Astrocyte of the hippocampus (primary cell): Measurements from ENCODE around the gene SIGLEC5.

Source experiments
- DNase-seq: peaks from one replicate; pipeline ENCODE4 v3.0.0; 2011; ENCODE audit warnings: low read depth, low spot score

SIGLEC5 gene

DNA sequence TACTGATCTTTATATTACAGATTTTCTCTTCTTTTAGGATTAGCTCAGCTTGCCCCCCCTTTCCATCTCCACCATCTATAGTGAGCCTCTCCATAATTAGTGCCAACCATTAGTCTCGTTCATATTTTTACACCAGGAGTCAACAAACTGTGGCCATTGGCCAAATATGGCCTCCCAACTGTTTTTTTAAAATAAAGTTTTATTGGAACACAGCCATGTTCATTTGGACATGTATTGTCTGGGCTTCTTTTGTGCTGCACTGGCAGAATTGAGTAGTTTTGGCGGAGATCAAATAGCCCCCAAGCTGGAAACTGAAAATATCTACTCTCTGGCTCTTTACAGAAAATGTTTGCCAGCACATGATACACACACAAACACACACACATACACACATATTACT is 40.7 kb downstream of the SIGLEC5 start:
- no peak for DNase-seq

DNA sequence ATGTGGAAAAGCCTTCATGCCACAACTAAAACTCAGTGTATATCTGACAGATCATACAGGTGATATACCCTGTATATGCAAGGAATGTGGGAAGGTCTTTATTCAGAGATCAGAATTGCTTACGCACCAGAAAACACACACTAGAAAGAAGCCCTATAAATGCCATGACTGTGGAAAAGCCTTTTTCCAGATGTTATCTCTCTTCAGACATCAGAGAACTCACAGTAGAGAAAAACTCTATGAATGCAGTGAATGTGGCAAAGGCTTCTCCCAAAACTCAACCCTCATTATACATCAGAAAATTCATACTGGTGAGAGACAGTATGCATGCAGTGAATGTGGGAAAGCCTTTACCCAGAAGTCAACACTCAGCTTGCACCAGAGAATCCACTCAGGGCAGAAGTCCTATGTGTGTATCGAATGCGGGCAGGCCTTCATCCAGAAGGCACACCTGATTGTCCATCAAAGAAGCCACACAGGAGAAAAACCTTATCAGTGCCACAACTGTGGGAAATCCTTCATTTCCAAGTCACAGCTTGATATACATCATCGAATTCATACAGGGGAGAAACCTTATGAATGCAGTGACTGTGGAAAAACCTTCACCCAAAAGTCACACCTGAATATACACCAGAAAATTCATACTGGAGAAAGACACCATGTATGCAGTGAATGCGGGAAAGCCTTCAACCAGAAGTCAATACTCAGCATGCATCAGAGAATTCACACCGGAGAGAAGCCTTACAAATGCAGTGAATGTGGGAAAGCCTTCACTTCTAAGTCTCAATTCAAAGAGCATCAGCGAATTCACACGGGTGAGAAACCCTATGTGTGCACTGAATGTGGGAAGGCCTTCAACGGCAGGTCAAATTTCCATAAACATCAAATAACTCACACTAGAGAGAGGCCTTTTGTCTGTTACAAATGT is 42.7 kb downstream of the SIGLEC5 start:
- no peak for DNase-seq

DNA sequence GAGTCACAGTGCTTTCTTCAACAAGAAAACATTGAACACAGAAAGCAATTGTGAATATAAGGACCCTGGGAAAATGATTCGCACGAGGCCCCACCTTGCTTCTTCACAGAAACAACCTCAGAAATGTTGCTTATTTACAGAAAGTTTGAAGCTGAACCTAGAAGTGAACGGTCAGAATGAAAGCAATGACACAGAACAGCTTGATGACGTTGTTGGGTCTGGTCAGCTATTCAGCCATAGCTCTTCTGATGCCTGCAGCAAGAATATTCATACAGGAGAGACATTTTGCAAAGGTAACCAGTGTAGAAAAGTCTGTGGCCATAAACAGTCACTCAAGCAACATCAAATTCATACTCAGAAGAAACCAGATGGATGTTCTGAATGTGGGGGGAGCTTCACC is 43.4 kb downstream of the SIGLEC5 start:
- DNase-seq = no peak

DNA sequence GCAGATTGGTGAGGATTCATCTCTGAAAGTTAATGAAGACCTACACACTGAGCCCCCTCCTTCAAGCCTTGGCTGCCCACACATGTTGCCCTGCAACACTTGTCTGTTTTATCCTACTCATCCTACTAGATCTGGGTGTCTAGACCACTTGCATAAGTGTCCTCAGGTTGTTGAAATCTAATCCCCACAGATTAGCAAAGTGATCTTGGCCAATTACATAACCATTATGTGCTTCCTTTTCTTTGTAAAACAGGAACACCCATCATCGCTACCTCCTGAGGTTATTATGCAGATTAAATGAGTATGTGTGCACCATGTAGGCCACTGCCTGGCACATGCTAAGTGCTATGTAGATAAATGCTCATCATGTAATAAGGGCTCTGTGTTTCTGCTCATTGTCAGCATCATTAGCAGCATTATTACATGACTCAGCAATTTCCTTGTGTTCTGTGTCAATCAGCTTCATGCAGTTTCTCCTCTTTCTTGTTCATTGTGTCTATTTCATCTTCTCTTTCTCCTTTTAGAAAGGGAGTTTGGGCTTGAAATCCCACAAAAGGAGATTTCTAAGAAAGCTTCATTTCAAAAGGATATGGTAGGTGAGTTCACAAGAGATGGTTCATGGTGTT is 44.0 kb downstream of the SIGLEC5 start:
- DNase-seq = no peak

DNA sequence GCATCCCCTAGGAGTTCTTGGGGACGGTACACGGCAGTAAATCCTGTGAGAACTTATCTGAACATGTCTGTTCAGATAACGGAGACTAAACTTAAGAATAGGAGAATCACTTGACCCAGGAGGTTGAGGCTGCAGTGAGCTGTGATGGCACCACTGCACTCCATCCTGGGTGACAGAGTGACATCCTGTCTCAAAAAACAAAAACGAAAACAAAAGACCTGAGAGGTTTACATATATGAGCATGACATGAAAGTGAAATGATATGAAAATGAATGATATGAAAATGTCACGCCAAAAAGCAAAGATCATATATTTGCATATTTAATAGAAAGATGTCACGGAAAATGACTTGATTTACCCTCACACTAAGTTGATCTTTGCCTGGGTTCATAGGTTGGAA is 53.4 kb downstream of the SIGLEC5 start:
- no peak for DNase-seq

DNA sequence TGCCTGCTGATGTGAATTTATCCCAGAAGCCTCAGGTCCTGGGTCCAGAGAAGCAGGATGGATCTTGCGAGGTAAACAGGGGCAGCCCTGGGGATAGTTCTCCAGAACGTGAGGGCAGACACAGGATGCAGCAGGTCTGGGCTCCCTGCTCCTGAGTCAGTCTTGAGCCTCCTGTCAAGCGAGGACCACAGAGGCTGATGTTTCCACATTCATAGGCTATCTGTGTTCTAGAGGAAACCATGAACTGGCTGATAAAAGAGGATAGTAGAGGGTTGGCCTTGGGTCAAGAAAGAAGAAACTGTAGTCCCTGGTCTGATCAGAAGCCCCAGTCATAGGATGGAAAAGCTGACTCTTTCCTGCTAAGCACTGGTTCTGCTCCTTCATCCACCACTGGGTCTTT is 56.9 kb downstream of the SIGLEC5 start:
- no peak for DNase-seq

DNA sequence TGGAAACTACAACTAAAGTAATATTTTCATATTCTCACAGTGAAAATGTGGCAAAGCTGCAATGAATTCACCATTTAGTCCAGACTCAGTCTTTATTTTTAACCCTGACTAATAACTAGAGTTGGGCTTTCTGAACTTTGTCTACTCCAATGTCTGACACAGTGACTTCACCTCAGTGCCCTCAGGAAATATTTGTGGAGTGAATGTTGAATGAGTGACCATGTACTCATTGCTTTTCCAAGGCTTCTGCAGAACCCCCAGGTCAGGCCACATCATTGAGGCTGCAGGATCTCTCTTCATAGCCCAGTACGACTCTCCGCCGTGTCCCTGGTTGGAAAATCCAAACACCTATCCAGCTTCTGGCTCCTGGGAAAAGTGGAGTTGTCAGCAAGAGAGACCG is 57.3 kb downstream of the SIGLEC5 start:
- peak; percentile 18 for DNase-seq

DNA sequence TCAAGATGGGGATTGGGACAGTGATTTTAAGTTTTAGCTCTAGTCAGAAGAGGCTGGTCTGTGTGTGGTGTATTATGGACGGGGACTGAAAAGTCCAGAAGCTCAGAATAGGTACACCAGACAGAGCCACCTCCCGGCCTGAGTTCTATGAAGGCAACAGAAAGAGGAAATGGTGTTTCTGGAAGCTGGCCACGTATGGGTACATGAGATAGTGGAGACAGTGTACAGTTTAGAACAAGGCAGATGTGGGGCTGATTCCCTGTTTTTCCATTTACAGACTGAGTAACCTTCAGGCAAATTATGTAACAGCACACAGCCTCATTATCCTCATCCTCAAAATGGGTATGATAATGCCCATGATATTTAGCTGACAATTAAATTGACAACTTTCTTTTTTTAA is 57.8 kb downstream of the SIGLEC5 start:
- no peak for DNase-seq

DNA sequence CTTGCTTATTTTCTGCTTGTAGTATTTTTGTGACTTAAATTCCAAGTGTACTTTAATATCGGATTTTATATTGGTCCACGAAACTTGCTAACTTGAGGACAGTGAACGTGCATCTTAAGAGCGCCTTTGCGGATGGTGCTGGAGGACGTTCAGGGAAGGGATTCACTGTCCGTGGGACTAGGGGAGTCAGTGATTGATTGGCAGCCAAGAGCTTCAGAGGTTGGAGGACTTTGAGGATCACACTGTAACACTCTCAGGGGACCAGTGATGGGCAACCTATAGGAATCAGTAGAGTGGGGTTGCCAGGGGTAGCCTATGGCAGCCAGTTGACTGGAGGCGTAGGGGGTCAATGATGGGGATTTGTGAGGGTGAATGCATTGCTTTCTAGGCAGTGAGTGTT is 58.6 kb downstream of the SIGLEC5 start:
- no peak for DNase-seq

DNA sequence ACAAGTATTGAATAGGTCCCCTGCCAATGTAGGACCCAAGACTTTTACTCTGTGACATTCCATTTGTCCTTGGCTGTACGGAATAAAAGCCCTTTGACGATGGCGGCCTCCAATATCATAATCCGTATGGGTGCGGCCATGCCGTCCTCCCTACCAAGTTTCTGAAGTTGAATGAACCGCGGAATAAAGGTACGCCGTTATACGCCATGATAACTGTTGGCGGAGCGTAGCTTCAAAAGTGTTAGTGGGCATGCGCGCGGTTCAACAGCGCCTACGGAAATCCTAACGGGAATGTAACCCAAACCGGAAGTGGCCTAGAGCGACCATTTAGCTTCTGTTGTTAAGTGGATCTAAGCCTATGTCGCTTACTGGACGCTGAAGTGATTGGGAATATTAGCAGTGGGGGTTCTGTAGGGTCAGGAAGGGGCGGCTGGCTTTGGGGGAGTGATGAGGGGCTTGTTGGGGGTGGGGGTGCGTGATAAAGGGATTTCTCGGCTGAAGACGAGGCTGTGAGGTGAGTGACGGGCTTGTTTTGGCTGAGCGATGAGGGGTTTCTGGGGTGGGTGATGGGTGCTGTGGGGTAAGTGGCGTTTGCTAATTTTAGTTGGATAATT is 59.1 kb downstream of the SIGLEC5 start, which contains the start of gene ZNF175:
ZNF175 (plus strand) TSS at position 322 of the 614 bp plus-strand sequence. CDS start 2,047 bp downstream, outside the sequence.
- peak; percentile 98 for DNase-seq

DNA sequence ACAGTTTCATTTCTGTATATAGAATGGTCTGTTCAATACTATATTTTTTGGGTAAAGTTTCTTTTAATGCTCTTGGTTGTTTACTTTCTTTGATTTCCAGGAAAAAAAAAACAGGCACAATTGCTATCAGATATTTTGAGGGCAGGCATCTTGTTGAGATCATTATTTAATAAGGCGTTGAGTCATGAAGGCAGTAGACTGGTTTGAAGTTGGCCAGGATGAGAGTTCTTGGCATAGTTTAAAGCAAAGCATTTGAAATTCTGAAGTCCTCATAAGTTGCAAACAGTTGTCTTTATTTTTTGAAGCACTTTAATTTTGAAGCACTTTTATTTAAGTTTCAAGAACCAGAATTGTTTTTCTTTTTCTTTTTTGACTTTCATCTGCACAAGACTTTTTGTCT is 61.7 kb downstream of the SIGLEC5 start:
- DNase-seq = no peak

DNA sequence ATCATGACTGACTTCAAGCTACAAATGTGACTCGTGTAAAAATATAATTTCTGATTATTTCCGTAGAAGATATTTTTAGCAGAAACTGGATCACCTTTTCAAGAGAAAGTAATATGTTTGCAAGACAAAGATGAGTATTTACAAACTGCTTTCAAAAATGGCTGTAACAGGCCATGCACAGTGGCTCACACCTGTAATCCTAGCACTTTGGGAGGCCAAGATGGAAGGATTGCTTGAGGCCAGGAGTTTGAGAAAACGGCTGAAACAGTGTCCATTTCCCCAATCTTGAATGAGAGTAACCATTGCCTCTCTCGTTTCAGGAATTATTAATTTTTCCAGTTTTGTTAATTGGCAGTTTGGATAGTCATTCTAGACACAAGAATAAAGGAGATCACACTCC is 62.6 kb downstream of the SIGLEC5 start:
- DNase-seq = no peak

DNA sequence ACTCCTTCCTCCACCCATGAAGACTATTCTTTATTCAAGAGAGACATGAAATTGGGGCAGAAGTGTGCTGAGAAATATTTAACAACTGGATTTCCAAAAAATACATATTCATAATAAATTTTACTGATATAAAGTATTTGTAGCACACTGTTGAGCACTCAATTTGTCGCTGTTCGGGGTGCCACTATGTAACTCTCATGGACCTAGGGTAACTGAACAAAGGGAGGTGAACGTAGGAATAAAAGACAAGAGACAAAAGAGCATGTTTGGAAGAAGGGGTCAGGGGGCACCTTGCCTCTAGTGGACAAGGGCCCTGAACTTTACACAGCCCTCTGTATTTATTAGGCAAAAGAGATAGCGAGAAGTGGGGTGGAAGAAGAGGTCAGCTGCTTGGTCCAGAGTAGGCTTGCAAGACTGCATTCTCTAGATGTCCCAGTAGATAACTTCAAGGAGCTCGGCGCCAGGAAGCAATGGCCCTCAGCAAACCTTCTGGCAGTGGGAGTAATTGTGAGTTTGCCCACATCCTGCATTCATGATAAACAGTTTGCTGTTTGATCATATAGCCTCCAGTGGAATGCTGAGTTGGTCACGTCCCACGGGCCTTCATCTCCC is 63.6 kb downstream of the SIGLEC5 start:
- no peak for DNase-seq

DNA sequence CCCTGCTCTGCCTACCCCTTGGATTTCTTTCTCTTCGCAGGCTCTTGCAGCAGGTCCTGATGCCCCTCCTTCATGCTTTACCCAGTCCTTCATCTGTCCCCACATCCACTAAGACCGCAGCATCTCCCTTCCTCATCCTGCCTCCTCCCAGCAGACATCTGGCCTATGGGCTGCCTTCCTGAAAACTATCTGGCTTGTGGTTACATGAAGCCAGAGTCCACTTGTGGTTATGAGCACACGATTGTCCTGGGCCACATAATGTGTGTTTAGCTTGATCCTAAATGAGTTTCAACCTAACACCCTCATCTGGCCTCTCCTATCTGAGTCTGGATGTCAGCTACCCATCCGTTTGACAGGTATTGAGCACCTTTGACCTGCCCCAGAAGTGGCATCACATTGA is 64.6 kb downstream of the SIGLEC5 start:
- no peak for DNase-seq

DNA sequence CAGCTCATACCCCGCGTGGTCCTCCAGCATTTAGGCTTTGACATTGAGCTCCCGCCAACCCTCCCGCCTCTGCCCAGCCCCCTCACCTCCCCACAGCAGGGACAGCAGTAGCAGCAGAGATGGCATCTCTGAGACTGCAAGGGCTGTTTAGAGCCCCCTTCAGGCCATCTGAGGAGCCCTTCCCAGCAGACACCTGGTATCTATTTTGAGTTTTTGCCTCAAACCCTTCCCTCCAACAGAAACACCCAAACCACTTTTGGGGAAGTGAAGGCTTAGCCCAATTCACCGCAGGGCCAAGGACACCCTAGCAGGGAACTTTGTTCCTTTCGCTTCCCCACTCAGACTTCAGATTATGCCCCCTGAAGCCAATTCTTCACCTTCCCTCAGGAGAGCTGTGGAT is 65.4 kb downstream of the SIGLEC5 start:
- DNase-seq = no peak
